HG02885 (cell line): Measurements from ENCODE around the gene CACNA2D4.
"Not testable (repeated sequence)": the region's sequence is repeated elsewhere in the genome, so short reads cannot be mapped to it uniquely, and the experiment has no call there.

Source experiments
- ATAC-seq: cut with Tn5 transposase; IDR thresholded peaks from one replicate; pipeline ENCODE4 v1.9.1; 2021; ENCODE audit warnings: mild to moderate bottlenecking; ENCODE audit not compliant: unreplicated experiment, poor library complexity

Gene CACNA2D4

DNA sequence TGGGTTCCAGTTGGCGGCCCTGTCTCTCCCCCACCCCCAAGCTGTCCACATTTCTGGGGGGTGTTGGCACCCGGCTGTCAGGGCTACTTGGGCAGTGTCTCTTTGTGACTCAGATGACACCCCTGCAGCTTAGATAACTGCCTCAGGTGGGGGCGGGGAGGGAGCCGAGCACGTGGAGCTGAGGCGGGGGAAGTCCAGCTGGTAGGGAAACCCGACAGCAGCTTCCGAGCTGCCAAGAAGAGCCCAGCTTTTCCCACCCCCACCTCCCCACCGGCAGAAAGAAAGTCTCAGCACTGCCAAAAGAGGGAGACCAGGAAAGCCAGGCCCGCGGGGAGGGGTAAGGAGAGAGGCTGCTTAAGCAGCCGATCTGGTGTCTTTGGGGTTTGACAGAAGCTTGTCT, 96.6 kb downstream of the CACNA2D4 start:
- ATAC-seq = no peak

DNA sequence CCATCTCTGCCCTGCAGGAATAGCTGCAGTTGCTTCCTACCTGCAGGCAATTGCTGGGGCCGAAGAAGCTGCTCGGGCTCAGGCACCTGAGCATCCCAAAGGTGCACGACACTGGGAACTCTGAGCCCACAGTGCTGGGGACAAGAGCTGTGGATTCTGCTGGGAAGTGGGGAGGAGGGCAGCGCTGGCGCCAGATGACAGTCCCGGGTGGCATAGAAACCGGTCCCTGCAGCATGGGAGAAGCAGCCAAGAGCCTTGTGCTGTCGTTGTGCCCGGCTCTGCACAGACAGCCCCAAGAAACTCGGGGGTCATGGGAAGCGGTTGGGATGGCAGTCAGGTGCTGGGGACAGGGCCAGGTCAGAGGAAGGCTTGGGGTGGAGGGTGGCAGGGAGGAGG, 97.6 kb downstream of the CACNA2D4 start:
- no peak for ATAC-seq

DNA sequence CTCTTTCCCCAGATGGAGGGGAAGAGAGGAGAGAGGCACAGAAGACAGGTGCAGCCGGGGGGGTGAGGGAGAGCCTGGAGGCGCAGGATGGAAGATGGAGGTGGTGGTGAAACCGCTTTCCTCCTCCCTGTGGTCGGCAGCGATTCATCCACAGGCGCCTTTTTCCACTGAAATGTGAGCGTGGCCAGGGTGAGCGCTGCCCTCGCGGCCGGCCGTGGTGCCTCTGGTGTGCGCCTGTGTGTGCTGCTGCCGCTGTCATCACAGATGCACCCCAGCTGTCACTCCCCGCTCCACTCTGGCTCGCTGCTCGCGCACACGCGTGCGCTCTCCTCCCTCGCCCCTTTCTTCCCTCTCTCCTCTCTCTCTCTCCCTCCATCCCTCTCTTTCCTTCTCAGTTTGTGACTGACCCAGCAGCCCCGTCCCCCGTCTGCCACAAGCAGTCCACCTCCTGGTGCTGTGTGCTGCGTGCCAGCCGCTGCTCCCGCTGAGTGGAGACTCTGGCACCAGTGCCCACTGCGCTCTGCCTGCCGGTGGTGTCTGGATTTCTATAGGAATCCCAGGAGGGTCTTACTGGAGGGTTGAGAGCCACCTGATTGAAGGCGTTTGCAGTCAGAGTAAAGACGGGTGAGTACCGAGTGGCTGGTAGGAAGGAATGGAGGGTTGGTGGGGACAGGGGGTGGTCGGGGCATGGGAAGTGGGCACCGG, 98.1 kb downstream of the CACNA2D4 start, which contains the start of gene LRTM2:
LRTM2 (plus strand) TSS at position 375 of the 705 bp plus-strand sequence. CDS start 7,584 bp downstream, outside the sequence.
- ATAC-seq = no peak

DNA sequence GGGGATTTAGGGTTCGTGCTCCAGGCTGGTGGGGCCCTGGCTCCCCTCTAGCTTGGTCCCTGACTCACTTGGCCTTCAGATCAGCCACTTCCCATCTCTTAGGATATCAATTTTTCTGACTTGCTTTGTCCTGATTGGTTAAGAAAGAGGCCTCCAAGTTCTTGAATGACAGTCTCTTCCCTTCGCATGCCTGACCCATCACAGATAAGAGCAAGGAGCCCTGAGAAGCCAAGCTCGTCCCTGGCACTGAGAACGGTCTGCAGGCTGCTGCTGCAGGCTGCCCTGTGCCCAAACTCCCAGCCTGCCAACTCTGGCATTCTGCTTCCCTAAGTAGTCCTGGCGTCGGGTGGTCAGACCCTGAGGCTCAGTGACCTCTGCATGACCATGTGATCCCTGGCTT, 98.9 kb downstream of the CACNA2D4 start:
- no peak for ATAC-seq

DNA sequence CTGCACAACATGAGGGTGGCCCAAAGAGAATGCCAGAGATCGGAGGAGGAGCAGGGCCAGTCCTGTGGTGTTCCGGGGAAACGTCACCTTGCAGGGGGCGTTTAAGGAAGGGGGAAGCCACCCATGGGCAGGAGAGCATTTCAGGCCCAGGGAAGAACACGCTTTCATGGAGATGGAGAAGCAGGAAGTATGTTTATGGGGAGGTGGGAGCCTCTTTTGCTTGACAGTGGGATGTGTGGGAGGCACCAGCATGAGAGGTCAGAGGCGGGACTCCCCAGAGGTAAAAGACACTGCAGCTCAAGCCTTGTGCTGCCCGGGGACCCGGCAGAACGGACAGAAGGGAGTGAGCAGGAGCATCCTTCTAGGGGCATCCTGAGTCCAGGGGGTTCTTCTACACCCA, 99.4 kb downstream of the CACNA2D4 start:
- ATAC-seq = no peak

DNA sequence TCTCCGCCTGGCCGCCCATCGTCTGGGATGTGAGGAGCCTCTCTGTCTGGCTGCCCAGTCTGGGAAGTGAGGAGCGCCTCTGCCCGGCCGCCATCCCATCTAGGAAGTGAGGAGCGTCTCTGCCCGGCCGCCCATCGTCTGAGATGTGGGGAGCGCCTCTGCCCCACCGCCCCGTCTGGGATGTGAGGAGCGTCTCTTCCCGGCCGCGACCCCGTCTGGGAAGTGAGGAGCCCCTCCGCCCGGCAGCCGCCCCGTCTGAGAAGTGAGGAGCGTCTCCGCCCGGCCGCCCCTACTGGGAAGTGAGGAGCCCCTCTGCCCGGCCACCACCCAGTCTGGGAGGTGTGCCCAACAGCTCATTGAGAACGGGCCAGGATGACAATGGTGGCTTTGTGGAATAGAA, 100.5 kb downstream of the CACNA2D4 start:
- not testable (repeated sequence) for ATAC-seq

DNA sequence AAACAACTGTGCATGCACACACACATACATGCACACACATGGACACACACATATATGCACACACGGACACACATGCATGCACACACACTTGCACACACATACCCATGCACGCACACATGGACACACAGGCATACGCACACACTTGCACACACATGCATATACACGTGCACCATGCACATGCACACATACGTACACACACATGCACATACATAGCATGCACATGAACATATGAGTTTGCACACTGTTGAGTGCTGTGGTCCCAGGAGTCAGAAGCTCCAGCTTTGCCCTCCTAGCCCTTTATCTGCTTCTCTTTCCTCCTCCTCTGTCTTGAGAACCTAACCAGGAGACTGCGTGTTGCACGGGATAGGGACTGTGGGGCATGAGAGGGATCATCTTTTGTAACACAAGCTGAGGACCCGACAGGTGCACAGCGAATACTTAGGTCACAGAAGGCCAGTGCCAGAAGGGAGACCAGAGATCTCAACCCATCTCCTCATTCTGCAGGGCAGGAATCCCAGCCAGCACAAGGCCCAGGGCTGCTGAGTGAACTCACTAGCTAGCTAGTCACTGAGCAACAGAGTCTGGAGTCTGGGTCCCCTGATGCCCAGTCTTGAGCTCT, 101.6 kb downstream of the CACNA2D4 start:
- ATAC-seq = no peak

DNA sequence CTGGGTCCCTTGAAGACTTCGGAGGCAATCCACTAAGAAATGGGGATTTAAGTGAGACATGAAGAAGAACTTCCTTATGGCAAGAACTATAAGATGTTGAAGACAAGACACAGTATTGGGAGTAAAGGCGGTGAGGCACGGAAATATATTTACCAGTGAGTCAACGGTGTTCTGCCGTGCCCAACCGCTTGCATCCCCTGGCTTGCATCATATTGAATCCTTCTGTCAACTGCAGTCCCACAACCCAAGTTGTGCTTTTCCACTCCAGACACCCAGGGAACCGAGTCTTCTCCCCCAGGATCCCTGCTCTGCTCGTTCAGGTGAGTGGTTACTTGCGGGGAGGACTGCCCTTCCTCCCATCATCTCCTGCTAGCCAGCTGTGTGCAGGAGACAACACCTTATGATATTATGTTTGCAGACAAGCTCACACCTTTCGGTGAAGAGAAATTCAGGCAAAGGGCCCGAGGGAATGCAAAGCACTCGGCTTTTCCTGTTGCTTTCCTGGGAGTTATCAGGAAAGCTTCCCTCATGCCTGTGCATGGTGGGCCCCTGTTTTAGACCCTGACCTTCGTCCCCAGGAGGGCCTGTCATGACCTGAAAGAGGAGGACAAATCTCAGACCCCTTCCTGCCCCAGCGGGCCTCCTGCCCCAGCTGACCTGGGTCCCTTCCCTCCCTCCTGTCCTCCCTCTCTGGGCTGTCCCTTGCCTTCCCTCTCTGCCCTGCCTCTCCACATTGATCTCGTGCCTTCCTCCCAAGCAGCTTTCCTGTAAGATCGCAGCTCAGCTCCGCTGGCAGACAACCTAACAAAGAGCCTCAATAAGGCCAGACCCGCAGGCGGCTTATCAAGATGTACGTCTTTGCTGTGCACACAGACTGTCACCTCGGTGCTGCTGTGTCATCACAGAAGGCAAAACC, 102.4 kb downstream of the CACNA2D4 start:
- no peak for ATAC-seq

DNA sequence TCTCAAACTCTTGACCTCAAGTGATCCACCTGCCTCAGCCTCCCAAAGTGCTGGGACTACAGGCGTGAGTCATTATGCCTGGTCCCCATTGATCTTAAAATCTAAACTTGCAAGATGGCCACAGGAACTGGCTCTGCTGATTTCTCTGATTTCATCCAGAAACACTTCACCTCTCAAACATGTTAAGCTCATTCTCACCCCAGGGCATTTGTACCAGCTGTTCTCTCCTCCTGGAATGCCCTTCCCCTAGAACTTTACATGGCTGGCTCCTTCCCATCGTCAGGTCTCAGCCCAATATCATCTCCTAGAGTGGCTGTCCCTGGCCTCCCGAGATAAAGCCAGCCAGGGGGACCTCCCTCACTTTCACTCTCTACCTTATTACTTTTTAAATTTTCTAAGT, 103.3 kb downstream of the CACNA2D4 start:
- ATAC-seq = no peak

DNA sequence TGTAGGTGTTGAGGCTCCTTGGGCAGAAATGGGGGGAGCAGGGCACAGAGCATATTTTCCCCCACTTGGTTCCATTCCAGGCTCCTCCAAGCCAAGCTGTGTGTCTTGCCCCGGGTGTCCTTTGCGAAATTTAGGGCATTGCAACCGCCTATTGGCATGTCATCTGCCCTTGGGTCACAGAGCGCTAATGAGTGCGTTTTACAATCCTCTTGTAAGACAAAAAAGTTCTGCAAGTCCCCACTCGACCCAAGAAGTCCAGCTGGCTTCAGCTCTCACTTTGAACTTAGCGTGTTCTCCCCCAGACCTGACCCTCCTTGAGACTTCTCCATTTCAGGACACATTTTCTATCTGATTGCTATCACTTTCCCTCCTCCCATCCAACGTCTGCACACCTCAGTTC, 104.2 kb downstream of the CACNA2D4 start:
- ATAC-seq = no peak

DNA sequence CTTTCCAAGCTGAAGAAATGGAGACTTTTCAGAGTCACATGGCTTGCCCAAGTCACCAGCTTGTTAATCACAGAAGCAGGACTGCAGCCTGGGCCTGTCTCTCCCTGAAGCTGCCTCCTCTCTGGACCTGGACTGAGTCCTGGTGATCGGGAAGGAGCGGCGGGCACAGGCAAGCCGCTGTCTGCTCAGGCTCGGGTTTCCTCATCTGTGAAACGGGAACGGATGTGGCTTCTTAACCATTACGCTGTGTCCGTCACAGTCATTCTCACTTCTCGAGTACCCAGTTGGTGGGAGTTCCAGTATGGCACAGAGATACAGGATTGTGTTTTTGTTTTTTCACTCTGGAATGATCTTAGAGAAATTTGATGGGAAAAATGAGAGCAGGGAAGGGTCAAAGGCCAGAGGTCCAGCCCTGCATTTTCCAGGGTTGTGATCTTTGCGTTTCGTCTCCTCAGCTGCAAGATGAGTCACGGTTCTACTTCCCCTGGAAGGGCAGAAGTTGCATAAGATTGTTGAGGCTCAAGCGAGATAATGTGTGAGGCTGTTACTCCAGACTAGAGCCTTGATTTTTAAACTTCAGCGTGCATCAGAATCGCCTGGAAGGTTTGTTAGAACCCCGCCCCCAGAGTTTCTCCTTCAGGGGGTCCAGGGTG, 105.7 kb downstream of the CACNA2D4 start:
- ATAC-seq = peak; percentile 72

DNA sequence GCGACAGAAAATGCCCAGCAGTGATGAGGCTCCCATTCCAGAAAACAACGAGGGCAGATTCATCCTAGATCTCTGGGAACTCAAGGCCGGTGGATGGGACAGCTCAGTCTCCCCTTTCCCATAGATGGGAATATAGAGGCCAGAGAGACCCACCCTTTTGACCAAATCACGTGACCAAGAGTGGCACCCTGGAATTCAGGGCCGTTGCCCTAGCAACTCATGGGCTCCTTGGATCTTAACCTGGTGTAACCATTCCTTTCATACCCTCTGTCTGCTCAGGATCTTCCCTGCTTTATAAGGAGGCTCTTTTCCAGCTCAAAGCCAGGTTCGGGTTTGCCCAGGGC, 106.5 kb downstream of the CACNA2D4 start:
- ATAC-seq = no peak

DNA sequence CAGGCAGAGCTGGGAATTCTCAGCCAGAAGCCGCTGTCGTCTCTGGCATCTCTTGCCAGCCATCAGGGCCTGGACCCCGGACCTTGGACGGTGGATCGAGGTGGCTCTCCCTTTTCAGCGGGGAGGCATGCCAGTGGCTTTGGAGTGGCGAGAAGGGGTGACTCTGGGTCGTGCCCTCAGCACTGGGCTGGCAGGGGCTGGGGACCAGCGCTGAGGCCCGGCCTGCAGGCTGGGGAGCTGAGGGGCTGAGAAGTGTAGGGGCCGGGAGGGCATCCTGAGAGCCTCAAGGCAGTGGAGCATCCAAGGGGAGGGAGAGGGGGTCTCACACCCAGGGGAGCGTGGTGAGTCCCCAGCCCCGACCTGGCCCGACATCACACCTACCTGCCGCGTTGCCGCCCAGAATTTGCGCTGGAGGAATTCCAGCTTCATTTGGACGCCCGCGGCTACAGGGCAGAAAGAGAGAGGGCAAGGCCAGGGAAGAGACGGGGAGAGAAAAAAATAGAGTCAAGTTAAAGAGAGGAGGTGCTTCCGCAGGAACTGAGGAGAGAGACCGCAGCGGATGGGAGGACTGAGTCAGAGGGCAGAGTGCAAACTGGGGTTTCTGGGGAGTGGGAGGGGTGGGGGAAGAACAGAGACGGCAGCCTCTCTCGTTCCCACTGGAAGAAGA, 107.0 kb downstream of the CACNA2D4 start:
- ATAC-seq = no peak

DNA sequence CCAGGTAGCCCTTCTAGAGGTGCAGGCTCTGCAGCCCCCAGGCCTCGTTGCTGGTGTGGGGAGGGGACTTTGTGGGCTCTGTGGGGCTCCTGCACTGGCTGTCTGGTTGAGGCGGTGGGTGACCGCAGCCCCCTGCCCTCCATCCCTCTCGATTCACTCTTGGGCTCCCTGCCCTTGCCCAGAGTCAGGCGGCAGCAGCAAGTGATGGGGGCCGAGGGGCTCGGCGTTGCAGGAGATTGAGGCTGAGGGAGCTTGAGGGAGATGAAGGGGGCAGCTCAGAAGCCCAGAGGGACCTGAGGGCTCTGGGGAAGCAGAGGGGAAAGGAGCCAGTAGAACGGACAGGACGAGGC, 107.5 kb downstream of the CACNA2D4 start:
- ATAC-seq = no peak

DNA sequence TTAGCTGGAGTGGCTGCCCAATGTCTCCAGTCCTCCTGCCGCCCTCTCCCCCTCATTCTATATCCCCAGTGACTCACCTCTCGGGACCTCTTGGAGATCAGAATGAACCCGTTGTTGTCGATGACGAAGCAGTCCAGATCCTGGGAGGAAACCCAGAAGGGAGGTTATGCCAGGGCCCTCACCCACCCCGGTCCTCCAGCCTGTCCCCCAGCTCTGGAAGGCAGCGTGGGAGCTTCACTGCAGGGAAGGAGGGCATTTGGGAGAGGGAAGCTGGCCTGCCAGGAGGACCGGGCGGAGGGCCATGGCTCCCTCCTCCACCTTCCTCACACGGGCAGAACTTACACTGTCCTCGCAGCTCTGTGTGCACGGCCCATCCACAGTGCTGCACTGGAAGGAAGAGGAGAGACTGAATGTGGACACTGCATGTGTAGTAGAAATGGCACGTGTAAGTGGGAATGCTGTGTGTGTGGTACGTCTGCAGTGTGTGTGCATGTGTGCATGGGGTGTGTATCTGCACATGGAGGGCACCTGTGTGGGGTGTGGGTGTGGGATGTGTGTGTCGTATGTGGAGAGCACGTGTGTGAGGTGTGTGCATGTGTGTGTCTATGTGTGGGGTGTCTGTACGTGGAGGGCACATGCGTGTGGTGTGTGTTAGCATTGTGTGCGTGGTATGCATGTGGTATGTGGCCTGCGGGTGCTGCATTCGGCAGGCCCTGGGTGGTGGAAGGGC, 108.1 kb downstream of the CACNA2D4 start:
- ATAC-seq = no peak

DNA sequence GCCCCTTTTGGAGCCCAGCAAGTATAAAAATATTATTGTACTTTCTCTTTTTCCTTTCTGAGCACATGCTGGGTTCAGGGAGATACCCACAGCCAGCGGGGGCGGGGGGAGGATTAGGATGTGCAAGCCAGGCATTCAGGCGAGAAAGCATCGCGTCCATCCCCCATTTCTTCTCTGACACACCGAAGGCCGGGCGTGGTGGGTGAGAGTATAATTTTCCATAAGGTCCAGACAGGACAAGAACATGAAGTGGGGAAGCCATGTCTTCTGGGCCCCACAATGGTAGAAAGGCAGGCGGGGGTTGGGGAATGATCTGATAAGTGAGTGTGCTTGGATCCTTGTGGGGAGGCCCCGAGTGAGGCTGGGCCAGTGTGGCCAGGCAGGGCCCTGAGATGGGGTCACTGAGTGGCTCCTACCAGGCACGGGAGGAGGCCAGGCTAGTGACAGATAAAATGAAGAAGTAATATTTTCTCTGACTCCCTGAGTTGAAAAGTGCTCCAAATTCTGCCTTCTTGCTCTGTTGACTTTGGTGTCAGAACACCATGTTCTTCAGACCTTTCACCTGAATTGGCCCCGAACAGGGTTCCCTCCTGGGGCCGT, 108.8 kb downstream of the CACNA2D4 start:
- no peak for ATAC-seq

DNA sequence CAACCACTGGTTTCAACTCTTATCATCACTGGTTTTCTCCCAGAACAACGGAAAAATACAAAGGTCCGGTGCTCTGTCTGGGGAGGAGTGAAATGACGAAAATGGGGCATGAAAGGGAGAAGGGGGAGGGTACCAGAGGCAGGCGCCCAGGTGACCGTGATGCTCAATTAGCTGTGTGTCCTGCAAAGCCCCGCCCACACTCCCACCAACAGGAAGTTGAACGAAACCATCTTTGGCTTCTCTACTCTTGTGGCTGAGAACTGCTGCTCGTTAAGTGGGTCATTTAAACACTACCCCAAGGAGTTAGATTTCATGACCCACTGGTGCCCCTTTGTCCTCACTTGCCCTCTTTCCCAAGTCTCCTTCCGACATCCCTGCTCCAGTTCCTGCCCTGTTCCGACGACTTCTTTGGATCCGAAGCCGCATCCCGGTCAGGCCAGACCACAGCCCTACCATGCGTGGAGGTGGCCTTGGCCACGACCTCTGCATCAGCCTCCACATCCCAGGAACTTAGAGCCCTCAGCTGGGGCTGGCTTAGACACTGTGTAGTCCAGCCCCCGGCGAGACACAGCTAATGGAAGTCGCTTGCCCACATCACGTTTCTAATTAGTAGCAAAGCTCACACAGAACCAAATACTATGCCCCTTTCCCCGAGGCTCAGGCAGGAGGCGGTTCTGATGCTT, 109.5 kb downstream of the CACNA2D4 start:
- no peak for ATAC-seq

DNA sequence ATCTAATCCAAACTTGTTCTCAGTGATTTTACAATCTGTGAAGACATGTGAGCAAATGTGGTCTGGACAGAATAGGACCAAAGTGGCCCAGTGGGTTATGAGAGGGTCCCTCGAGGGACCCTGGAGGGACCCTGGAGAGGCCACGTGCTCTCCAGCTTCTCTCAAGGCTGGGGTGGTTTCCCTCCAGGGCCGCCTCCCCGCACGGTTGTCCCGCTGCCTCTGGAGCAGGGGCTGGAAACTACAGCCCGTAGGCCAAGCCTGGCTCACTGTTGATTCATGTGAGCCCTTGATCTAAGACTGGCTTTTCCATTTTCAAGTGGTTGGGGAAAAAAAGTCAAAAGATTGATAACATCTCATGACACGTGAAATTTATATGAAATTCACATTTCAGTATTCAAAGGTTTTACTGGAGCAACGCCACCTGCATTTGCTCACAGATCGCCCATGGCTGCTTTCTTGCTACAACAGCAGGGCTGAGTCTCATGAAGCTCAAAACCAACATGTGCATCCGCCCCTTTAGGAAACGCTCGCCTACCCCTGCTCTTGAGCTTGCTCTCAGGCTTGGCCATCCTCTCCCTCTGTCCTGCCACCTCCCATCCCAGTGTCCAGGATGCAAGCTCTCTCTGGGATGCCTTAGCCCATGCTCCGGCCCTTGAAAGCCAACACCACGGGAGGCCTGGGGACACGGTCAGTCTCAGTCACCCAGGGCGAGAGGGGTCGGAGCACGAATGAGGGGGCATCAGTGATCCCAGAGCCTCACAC, 110.2 kb downstream of the CACNA2D4 start:
- ATAC-seq = no peak
